Measurements from ENCODE around the gene ZBED2.

GRCh38 chr3:111609700-111610099 lies 14.6 kb upstream of the ZBED2 start:
- TF ChIP-seq, protein P1, sequence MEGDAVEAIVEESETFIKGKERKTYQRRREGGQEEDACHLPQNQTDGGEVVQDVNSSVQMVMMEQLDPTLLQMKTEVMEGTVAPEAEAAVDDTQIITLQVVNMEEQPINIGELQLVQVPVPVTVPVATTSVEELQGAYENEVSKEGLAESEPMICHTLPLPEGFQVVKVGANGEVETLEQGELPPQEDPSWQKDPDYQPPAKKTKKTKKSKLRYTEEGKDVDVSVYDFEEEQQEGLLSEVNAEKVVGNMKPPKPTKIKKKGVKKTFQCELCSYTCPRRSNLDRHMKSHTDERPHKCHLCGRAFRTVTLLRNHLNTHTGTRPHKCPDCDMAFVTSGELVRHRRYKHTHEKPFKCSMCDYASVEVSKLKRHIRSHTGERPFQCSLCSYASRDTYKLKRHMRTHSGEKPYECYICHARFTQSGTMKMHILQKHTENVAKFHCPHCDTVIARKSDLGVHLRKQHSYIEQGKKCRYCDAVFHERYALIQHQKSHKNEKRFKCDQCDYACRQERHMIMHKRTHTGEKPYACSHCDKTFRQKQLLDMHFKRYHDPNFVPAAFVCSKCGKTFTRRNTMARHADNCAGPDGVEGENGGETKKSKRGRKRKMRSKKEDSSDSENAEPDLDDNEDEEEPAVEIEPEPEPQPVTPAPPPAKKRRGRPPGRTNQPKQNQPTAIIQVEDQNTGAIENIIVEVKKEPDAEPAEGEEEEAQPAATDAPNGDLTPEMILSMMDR (tag by site-specific recombination; IDR thresholded peaks at IDR 0.05), result no peak
- no peak for TF ChIP-seq KLF9 (tag by site-specific recombination; IDR thresholded peaks at IDR 0.05; ENCODE audit: low read depth)
- TF ChIP-seq ZEB2 (tag by site-specific recombination; IDR thresholded peaks at IDR 0.05), result no peak
- TF ChIP-seq ZNF26 (tag by site-specific recombination; IDR thresholded peaks at IDR 0.05), result no peak
- TF ChIP-seq ZNF626 (tag by site-specific recombination; IDR thresholded peaks at IDR 0.05), result no peak
- no peak for TF ChIP-seq ZNF112 (tag by site-specific recombination; IDR thresholded peaks at IDR 0.05)
